AG04449 (cell line): ENCODE results near the gene CAMK2G.

Experiments used
- CTCF ChIA-PET: fragments of 350-600 bp; formaldehyde crosslinking; extraction: SDS; loops from one replicate; lab custom pipeline; 2021; ENCODE audit warnings: antibody characterized with exemption; lab: Yijun Ruan, JAX
- POLR2A ChIA-PET: fragments of 400-600, 350-600 bp; formaldehyde crosslinking; extraction: SDS; loops from one replicate; lab custom pipeline; 2020; ENCODE audit warnings: antibody characterized with exemption, inconsistent platforms; lab: Yijun Ruan, JAX
- DNase-seq: peaks from one replicate; pipeline ENCODE4 v3.0.0-alpha.2; 2010; ENCODE audit warnings: low read depth, low spot score
- H3K4me3 ChIP-seq: 2 replicates; pipeline ENCODE4 v1.5.1; 2011; ENCODE audit warnings: low read depth, mild to moderate bottlenecking, control low read depth, low read length
- TF ChIP-seq, protein P1 (sequence below): IDR thresholded peaks from one replicate; pipeline ENCODE4 v1.5.1; 2011; ENCODE audit warnings: mild to moderate bottlenecking, moderate library complexity, low read length, control low read depth, inconsistent platforms; ENCODE audit not compliant: insufficient read depth; ENCODE audit errors: missing control alignments

Gene CAMK2G

GRCh38 chr10:73814896-73815718, 59.2 kb downstream of the CAMK2G start:
- CTCF ChIA-PET: interaction anchor here (0.9 to 2.5 kb wide), 8 partner anchors 9 to 65 kb away, joined by 3 to 11 read pairs (median 4); no protein-coding TSS in a partner anchor
- POLR2A ChIA-PET: interaction anchor here (1.2 kb wide), 1 partner anchor 29 kb away, joined by 6 read pairs; the partner anchor contains the start of gene ZSWIM8
- TF ChIP-seq, protein P1, sequence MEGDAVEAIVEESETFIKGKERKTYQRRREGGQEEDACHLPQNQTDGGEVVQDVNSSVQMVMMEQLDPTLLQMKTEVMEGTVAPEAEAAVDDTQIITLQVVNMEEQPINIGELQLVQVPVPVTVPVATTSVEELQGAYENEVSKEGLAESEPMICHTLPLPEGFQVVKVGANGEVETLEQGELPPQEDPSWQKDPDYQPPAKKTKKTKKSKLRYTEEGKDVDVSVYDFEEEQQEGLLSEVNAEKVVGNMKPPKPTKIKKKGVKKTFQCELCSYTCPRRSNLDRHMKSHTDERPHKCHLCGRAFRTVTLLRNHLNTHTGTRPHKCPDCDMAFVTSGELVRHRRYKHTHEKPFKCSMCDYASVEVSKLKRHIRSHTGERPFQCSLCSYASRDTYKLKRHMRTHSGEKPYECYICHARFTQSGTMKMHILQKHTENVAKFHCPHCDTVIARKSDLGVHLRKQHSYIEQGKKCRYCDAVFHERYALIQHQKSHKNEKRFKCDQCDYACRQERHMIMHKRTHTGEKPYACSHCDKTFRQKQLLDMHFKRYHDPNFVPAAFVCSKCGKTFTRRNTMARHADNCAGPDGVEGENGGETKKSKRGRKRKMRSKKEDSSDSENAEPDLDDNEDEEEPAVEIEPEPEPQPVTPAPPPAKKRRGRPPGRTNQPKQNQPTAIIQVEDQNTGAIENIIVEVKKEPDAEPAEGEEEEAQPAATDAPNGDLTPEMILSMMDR: no peak
- no peak for DNase-seq
- no peak overlapping the region for H3K4me3 ChIP-seq

- H3K4me3 ChIP-seq: no peak overlapping the region
- CTCF ChIA-PET: interaction anchor here (0.9 to 1.8 kb wide), 3 partner anchors 9 to 65 kb away, joined by 4 read pairs; no protein-coding TSS in a partner anchor
- POLR2A ChIA-PET: no interaction called here
- TF ChIP-seq, protein P1: no peak
- no peak for DNase-seq
These were observed 60.0 kb downstream of the CAMK2G start for GRCh38 chr10:73814276-73814895.

- CTCF ChIA-PET: interaction anchor here (1.1 kb wide), 1 partner anchor 39 kb away, joined by 3 read pairs; no protein-coding TSS in a partner anchor
- POLR2A ChIA-PET: no interaction called here
These were observed 61.0 kb downstream of the CAMK2G start for GRCh38 chr10:73813333-73813732.

GRCh38 chr10:73812657-73813056, 61.7 kb downstream of the CAMK2G start:
- no peak overlapping the region for H3K4me3 ChIP-seq
- POLR2A ChIA-PET: no interaction called here
- CTCF ChIA-PET: interaction anchor here (1.0 to 1.3 kb wide), 5 partner anchors 9 to 39 kb away, joined by 3 to 5 read pairs (median 3); partner anchors contain the start of gene ZSWIM8
- TF ChIP-seq, protein P1: no peak
- no peak for DNase-seq

More at GRCh38 chr10:73813333-73813732, 61.0 kb downstream of the CAMK2G start:
- TF ChIP-seq, protein P1: no peak
- no peak overlapping the region for H3K4me3 ChIP-seq
- DNase-seq: no peak

- peak overlapping the region; percentile 75 for H3K4me3 ChIP-seq
- no peak for DNase-seq
- POLR2A ChIA-PET: interaction anchor here (1.2 kb wide), 1 partner anchor 25 kb away, joined by 6 read pairs; the partner anchor contains the start of gene ZSWIM8
- CTCF ChIA-PET: interaction anchor here (0.8 to 1.7 kb wide), 4 partner anchors 24 to 61 kb away, joined by 3 to 4 read pairs (median 4); no protein-coding TSS in a partner anchor
- TF ChIP-seq, protein P1: no peak
These were observed 63.5 kb downstream of the CAMK2G start for GRCh38 chr10:73810735-73811465.
